ENCODE data around the gene FBRS.
"Not testable (repeated sequence)": the region's sequence is repeated elsewhere in the genome, so short reads cannot be mapped to it uniquely, and the experiment has no call there.

The FBRS gene

GRCh38 chr16:30657866-30658730, at the start of gene FBRS:
TSS of gene FBRS (plus strand) at chr16:30658431. CDS start at chr16:30659519, 1,088 bp downstream.
- DNase-seq: peak; percentile 100

GRCh38 chr16:30609002-30609925, 49.0 kb upstream of the FBRS start:
- peak; percentile 28 for DNase-seq

- peak; percentile 98 for DNase-seq
Measured at GRCh38 chr16:30609926-30610839, 48.0 kb upstream of the FBRS start, which contains the start of gene ZNF689. TSS of gene ZNF689 (minus strand) at chr16:30610389. CDS start at chr16:30610041, 348 bp downstream.

GRCh38 chr16:30615358-30616091, 42.7 kb upstream of the FBRS start:
- DNase-seq: peak; percentile 40

GRCh38 chr16:30619202-30619601, 39.0 kb upstream of the FBRS start:
- no peak for DNase-seq

- DNase-seq: no peak
Measured at GRCh38 chr16:30619638-30620037, 38.6 kb upstream of the FBRS start.

- no peak for DNase-seq
Measured at GRCh38 chr16:30620169-30620568, 38.1 kb upstream of the FBRS start.

- no peak for DNase-seq
Measured at GRCh38 chr16:30621765-30622164, 36.5 kb upstream of the FBRS start.

GRCh38 chr16:30622455-30623032, 35.7 kb upstream of the FBRS start:
- DNase-seq: no peak

GRCh38 chr16:30623536-30624283, 34.5 kb upstream of the FBRS start:
- DNase-seq: no peak

- DNase-seq: no peak
Measured at GRCh38 chr16:30626236-30626635, 32.0 kb upstream of the FBRS start.

GRCh38 chr16:30628628-30629540, 29.3 kb upstream of the FBRS start:
- DNase-seq: peak; percentile 69

- not testable (repeated sequence) for DNase-seq
Measured at GRCh38 chr16:30632454-30632853, 25.8 kb upstream of the FBRS start.

- DNase-seq: no peak
Measured at GRCh38 chr16:30633526-30633925, 24.7 kb upstream of the FBRS start.

- DNase-seq: no peak
Measured at GRCh38 chr16:30636599-30636998, 21.6 kb upstream of the FBRS start.

- DNase-seq: not testable (repeated sequence)
Measured at GRCh38 chr16:30637139-30637538, 21.1 kb upstream of the FBRS start.

GRCh38 chr16:30637944-30638343, 20.3 kb upstream of the FBRS start:
- peak; percentile 39 for DNase-seq

GRCh38 chr16:30641378-30641982, 16.8 kb upstream of the FBRS start:
- DNase-seq: no peak

GRCh38 chr16:30644334-30644830, 13.8 kb upstream of the FBRS start:
- DNase-seq: no peak
